Measurements from ENCODE around the gene CTTNBP2NL. TPM values are rescaled to one million over a fixed set of nuclear protein-coding genes. Genes with fewer than 3 reads are reported as not detected.
"Not testable (repeated sequence)": the region's sequence is repeated elsewhere in the genome, so short reads cannot be mapped to it uniquely, and the experiment has no call there.

CTTNBP2NL gene
- total and polyA plus RNA-seq, 9 donors, result 8.1 to 35.7 (median 28.3) TPM

DNA sequence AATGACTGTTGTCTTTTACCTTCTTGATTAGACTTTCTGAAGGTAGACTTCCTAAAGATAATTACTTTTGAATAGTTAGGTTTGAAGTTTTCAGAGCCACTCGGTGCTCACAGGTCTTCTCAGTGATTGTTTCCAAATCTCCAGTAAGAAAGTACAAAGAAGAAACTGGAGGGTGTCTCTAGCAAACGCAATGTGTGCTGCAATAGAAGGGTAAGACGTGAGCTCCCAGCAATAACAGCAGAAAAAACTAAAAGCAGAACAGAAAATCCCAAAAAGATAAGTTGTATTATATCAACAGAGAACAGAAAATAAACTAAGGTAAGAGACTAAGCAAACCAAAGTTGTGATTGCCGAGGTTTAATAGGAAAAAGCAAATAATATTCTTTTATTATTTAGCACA lies 1.8 kb downstream of the CTTNBP2NL start:
- DNase-seq, result no peak
- WGBS, 3 donors, result 38 to 47% (median 45%) methylated on average over 4 of the region's 4 CpGs
- Histone ChIP-seq H3K4me1 (ENCODE audit: insufficient read depth) (peaks cover 2% of the 10 kb centered on the region), H3K9me3 (no peaks in the 10 kb centered on the region), H3K4me3 (no peak overlapping the region), H3K27me3 (no peaks in the 10 kb centered on the region), H3K27ac (no peak overlapping the region), H3K36me3 (no peaks in the 10 kb centered on the region)
- no peak for TF ChIP-seq EP300 (IDR thresholded peaks at IDR 0.05)
- TF ChIP-seq, protein P1, sequence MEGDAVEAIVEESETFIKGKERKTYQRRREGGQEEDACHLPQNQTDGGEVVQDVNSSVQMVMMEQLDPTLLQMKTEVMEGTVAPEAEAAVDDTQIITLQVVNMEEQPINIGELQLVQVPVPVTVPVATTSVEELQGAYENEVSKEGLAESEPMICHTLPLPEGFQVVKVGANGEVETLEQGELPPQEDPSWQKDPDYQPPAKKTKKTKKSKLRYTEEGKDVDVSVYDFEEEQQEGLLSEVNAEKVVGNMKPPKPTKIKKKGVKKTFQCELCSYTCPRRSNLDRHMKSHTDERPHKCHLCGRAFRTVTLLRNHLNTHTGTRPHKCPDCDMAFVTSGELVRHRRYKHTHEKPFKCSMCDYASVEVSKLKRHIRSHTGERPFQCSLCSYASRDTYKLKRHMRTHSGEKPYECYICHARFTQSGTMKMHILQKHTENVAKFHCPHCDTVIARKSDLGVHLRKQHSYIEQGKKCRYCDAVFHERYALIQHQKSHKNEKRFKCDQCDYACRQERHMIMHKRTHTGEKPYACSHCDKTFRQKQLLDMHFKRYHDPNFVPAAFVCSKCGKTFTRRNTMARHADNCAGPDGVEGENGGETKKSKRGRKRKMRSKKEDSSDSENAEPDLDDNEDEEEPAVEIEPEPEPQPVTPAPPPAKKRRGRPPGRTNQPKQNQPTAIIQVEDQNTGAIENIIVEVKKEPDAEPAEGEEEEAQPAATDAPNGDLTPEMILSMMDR (IDR thresholded peaks at IDR 0.05), result no peak
- TF ChIP-seq POLR2A (IDR thresholded peaks at IDR 0.05), result no peak
- intact Hi-C loops (cut with DNase I), result loop anchor here (10.0 kb wide), 2 partner anchors 217 to 307 kb away; partner anchors contain the start of genes CAPZA1 (in 2 of the 4), RHOC (in 2 of the 4) and ST7L (in 2 of the 4)

DNA sequence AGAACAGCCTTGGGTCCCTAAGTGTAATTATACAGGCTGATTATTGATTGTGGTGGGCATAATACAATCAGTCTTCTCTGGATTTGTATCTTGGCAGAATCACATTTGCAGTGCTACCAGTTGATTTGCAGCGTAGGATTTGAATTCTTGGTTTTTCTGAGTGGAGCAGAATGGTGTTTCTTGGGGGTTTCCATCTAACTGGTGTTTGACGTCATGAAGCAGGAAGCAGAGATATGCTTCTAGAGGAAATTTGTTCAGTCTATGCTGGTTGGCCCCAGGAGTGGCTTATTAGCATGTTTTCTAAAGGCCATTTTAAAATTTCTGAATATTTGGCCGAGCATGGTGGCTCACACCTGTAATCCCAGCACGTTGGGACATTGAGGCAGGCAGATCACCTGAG lies 3.4 kb downstream of the CTTNBP2NL start:
- TF ChIP-seq, protein P1 (IDR thresholded peaks at IDR 0.05), result no peak
- no peak for TF ChIP-seq POLR2A (IDR thresholded peaks at IDR 0.05)
- TF ChIP-seq EP300 (IDR thresholded peaks at IDR 0.05), result no peak
- WGBS, 3 donors, result 88 to 91% (median 89%) methylated on average over 4 of the region's 4 CpGs

DNA sequence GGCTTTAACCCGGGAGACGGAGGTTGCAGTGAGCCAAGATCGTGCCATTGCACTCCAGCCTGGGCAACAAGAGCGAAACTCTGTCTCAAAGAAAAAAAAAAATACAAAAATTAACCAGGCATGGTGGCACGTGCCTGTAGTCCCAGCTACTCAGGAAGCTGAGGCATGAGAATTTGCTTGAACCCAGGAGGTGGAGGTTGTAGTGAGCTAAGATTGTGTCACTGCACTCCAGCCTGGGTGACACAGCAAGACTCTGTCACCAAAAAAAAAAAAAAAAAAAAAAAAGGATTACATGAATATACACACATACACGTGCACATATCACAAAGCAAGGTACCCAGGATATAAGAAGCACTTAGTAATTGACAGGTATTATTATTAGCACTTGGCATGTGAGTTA lies 4.7 kb downstream of the CTTNBP2NL start:
- H3K36me3 ChIP-seq; DNase-seq; intact Hi-C loops (cut with DNase I); H3K27me3 ChIP-seq; H3K27ac ChIP-seq; H3K4me3 ChIP-seq; H3K9me3 ChIP-seq; H3K4me1 ChIP-seq (ENCODE audit: insufficient read depth): not testable (repeated sequence)
- WGBS, 3 donors, result 91 to 93% (median 93%) methylated on average over 6 of the region's 6 CpGs

More for the DNA sequence above, 3.4 kb downstream of the CTTNBP2NL start:
- no peaks in the 10 kb centered on the region for H3K9me3 ChIP-seq
- H3K36me3 ChIP-seq, result no peaks in the 10 kb centered on the region
- no peak overlapping the region for H3K4me3 ChIP-seq
- H3K27me3 ChIP-seq, result no peaks in the 10 kb centered on the region
- H3K27ac ChIP-seq, result no peak overlapping the region
- no peak for DNase-seq
- H3K4me1 ChIP-seq (ENCODE audit: insufficient read depth), result peaks cover 3% of the 10 kb centered on the region
- intact Hi-C loops (cut with DNase I), result loop anchor here (10.0 kb wide), 2 partner anchors 215 to 305 kb away; partner anchors contain the start of genes CAPZA1 (in 2 of the 4), RHOC (in 2 of the 4) and ST7L (in 2 of the 4)

DNA sequence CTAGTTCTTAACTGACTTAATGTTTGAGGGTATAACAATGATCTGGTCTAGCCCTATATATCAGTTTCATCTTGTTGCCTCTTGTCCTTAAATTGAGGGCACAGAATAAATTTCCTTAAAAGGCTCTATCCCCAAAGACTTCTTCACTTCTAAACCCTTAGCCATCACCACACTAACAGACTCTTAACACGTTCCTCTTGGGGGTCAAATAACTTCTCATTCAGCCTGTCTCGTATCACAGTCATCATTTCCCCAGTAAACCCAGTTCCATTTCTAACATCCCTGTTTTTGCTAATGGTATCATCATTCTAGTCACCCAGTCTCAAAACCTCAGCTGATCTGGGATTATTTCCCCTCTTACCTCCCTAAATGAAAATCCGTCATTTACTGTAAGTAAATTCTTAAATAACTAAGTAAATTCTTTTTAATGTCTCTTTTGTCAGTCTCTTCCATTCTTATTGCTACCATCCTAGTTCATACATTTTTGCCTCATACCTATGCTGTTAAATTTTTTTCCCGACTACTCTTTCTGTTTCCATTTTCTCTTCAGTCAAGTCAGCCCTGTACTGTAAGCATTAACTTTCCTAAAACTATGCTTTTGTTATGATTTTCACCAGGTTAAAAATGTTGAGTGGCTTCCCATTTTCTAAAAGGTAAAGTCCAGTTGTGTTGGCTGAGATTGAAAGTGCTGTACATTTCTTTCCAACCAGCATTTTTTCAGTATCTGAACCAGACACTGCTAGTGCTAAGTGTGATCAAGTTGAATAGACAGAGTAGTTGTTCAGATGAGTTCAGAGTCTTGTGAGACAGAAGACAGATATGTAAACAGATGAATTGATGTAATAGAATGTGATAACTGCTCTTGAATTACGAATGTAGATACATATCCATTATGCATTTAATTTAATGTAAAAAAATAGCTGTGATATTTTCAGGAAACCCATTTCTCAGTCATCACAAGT lies 6.9 kb downstream of the CTTNBP2NL start:
- DNase-seq, result no peak
- 82 to 92% (median 86%) methylated on average over 5 of the region's 5 CpGs for whole genome bisulfite sequencing, 3 donors
- no peak overlapping the region for H3K27ac ChIP-seq
- intact Hi-C loops (cut with DNase I), result no loop called here
- no peaks in the 10 kb centered on the region for H3K36me3 ChIP-seq
- TF ChIP-seq EP300 (IDR thresholded peaks at IDR 0.05) (no peak), POLR2A (IDR thresholded peaks at IDR 0.05) (no peak)
- TF ChIP-seq, protein P1 (IDR thresholded peaks at IDR 0.05), result no peak
- no peak overlapping the region for H3K4me3 ChIP-seq
- peaks cover 4% of the 10 kb centered on the region for H3K4me1 ChIP-seq (ENCODE audit: insufficient read depth)
- no peaks in the 10 kb centered on the region for H3K27me3 ChIP-seq
- no peaks in the 10 kb centered on the region for H3K9me3 ChIP-seq

DNA sequence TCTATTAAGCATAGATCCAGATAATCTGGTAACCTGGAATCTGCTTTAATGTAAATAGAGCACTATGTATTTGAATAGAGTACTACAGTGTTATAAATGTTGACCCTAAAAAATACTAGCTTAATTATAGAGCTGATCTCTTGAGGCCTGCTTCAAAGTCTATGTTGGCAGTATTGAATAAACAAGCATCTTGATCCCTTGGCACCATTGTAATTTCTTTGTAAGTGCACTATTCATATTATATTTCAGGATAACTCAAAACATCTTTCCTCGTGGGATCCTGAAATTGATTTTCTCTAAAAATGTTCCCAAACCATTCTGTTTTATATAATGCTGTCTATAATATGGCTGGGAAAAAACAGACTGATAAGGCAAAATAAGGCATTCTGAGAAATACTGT lies 10.8 kb downstream of the CTTNBP2NL start:
- intact Hi-C loops (cut with DNase I), result no loop called here
- DNase-seq, result no peak
- H3K4me1 ChIP-seq (ENCODE audit: insufficient read depth), result peaks cover 4% of the 10 kb centered on the region
- H3K36me3 ChIP-seq, result no peaks in the 10 kb centered on the region
- WGBS, 3 donors, result 59 to 79% (median 74%) methylated on average over 1 of the region's 1 CpG
- no peak overlapping the region for H3K4me3 ChIP-seq
- H3K9me3 ChIP-seq, result no peaks in the 10 kb centered on the region
- no peak overlapping the region for H3K27ac ChIP-seq
- TF ChIP-seq POLR2A (IDR thresholded peaks at IDR 0.05) (no peak), EP300 (IDR thresholded peaks at IDR 0.05) (no peak)
- TF ChIP-seq, protein P1 (IDR thresholded peaks at IDR 0.05), result no peak
- H3K27me3 ChIP-seq, result no peaks in the 10 kb centered on the region

All from ovary (tissue), 9 donors.